Transverse colon (tissue), 4 donors: ENCODE results near the gene TADA1. TPM values are rescaled to one million over a fixed set of nuclear protein-coding genes. Genes with fewer than 3 reads are reported as not detected.

Experiments
- DNase-seq: peaks from one replicate; pipeline ENCODE4 v3.0.0-alpha.2; 2019
- H3K27ac ChIP-seq, 4 donors: fragments of 200-600 bp; sonication (generic); 2 replicates each; pipeline ENCODE4 v1.5.1; 2016 to 2018; ENCODE audit warnings: inconsistent platforms in 4 of 4
- H3K27me3 ChIP-seq: fragments of 200-600 bp; sonication (generic); 2 replicates; pipeline ENCODE4 v1.5.1; 2017; ENCODE audit warnings: inconsistent platforms
- H3K36me3 ChIP-seq, 4 donors: fragments of 200-600 bp; sonication (generic); 2 replicates each; pipeline ENCODE4 v1.5.1; 2017 to 2019; ENCODE audit warnings: inconsistent platforms in 4 of 4
- H3K4me1 ChIP-seq, 4 donors: fragments of 200-600 bp; sonication (generic); 2 replicates each; pipeline ENCODE4 v1.5.1; 2017 to 2020; ENCODE audit warnings: inconsistent platforms in 4 of 4
- H3K4me3 ChIP-seq, 4 donors: fragments of 200-600 bp; sonication (generic); 1 replicate in 1 of 4; 2 replicates in 3 of 4; pipeline versions ENCODE4 v1.5.1 to v1.6.1; 2017 to 2019; ENCODE audit warnings: inconsistent platforms in 4 of 4
- H3K9me3 ChIP-seq, 2 donors: fragments of 200-600 bp; sonication (generic); 2 replicates each; pipeline ENCODE4 v1.5.1; 2017 to 2019; ENCODE audit warnings: inconsistent platforms in 2 of 2
- EP300 ChIP-seq: sonication (generic); formaldehyde crosslinking; IDR thresholded peaks from one replicate; pipeline ENCODE4 v1.6.1; 2017; ENCODE audit warnings: antibody characterized with exemption, low read depth
- POLR2A ChIP-seq: fragments of 450-650 bp; IDR thresholded peaks from one replicate; pipeline ENCODE4 v1.6.1; 2016; ENCODE audit warnings: antibody characterized with exemption, mild to moderate bottlenecking, moderate library complexity
- POLR2AphosphoS5 ChIP-seq, 3 donors: sonication (generic); formaldehyde crosslinking; IDR thresholded peaks; one replicate each; pipeline ENCODE4 v1.6.1; 2016; ENCODE audit warnings: antibody characterized with exemption in 3 of 3
- WGBS, 2 donors: methylation state at CpG; one replicate each; pipeline ENCODE4 v1.1.5; 2018; ENCODE audit warnings: low coverage in 1 of 2; 5-methylcytosine and 5-hydroxymethylcytosine counted together
- in situ Hi-C, 4 donors: fragments of 200-750 bp; cut with MboI; loops; one replicate each; pipeline versions ENCODE4 v1.15.0 to v1.15.1; 2017; ENCODE audit warnings: low sequenced_read_pairs in 3 of 4, low pct_ligation_motif_present in 1 of 4, low pct_unique_long_range_greater_than_20kb in 1 of 4
- intact Hi-C: fragments of 100-400 bp; cut with DNase I; formaldehyde crosslinking; loops from one replicate; pipeline ENCODE4 v1.15.1; 2023; ENCODE audit warnings: low total_unique reads
- total RNA-seq, 4 donors: library from RNA; depleted of rRNA; stranded (reverse); fragments of >200 nt; gene quantifications; one replicate each; pipeline ENCODE4 v1.1.0, GENCODE V29; 2016
- TF ChIP-seq, protein P1 (sequence below), 5 experiments: fragments of 200-600 bp in 3 of 5; fragments of 450-650 bp in 2 of 5; sonication (generic) in 3 of 5; IDR thresholded peaks; 1 replicate in 2 of 5; 2 replicates in 3 of 5; pipeline ENCODE4 v1.5.1; 2016 to 2017; ENCODE audit warnings: antibody characterized with exemption in 5 of 5, inconsistent platforms in 3 of 5, mild to moderate bottlenecking in 2 of 5, moderate library complexity in 1 of 5

Gene TADA1
- total RNA-seq, 4 donors from 2014 or later, result 1.5 to 21.7 (median 12.0) TPM

DNA sequence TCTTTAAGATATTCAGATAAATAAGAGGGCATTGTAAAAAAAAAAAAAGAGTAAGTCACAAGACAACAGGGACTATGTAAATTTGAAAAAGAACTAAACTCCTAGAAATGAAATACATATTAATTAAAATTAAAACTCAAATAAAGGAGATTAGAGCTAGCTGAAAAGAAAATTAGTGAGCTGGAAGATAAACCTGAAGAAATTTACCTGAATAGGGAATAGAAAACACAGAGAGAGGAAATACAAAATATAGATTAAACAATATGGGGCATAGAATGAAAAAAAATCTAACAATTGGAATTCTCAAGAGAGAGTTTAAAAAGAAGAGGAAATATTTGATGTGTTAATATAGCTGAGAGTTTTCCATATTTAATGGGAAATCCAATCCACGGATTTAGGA is 35.6 kb upstream of the TADA1 start:
- intact Hi-C loops, result loop anchor here (1.0 kb wide), 1 partner anchor 148 kb away; no protein-coding TSS in a partner anchor
- 84 to 100% methylated on average over 1 of the region's 1 CpG for WGBS, 2 donors
- in situ Hi-C loops, result loop anchor here in 2 of 4 donors (5.0 to 10.0 kb wide), 2 partner anchors 151 to 533 kb away; no protein-coding TSS in a partner anchor

DNA sequence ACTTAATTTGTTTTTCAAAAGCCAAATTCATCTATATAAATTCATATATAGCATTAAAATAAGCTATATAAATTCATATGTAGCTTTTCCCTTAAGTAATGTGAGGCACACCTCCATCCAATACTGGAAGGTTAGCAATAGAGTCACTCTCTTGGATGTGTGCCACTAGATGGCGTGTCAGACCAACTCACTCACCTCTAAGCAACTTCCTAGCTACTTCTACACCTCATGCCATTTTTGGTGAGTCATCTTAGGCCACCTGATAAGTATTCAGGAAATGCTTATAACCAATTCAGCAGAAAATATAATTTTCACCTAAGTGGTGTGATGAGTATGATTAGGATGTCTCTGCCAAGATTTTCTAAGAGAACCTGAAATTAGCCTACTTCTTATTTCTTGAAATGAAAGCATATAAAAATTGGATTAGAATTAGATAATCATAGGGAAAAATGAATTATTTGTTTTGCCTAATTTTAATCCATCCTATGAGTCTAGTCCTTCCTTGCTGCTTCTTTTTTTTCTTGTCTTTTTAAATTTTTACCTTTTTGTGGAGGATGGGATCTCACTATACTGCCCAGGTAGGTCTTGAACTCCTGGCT is 34.4 kb upstream of the TADA1 start:
- no peak for TF ChIP-seq POLR2A
- peak in 1 of 3 donors; percentile 42 for TF ChIP-seq POLR2AphosphoS5 (IDR thresholded peaks at IDR 0.05)
- no peak for TF ChIP-seq EP300
- TF ChIP-seq, protein P1, sequence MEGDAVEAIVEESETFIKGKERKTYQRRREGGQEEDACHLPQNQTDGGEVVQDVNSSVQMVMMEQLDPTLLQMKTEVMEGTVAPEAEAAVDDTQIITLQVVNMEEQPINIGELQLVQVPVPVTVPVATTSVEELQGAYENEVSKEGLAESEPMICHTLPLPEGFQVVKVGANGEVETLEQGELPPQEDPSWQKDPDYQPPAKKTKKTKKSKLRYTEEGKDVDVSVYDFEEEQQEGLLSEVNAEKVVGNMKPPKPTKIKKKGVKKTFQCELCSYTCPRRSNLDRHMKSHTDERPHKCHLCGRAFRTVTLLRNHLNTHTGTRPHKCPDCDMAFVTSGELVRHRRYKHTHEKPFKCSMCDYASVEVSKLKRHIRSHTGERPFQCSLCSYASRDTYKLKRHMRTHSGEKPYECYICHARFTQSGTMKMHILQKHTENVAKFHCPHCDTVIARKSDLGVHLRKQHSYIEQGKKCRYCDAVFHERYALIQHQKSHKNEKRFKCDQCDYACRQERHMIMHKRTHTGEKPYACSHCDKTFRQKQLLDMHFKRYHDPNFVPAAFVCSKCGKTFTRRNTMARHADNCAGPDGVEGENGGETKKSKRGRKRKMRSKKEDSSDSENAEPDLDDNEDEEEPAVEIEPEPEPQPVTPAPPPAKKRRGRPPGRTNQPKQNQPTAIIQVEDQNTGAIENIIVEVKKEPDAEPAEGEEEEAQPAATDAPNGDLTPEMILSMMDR (IDR thresholded peaks at IDR 0.05), result peak; percentile 64 to 85 (median 70)
- Histone ChIP-seq H3K27ac (no peak overlapping the region), H3K36me3 (no peaks in the 10 kb centered on the region), H3K27me3 (no peaks in the 10 kb centered on the region), H3K4me3 (no peak overlapping the region), H3K9me3 (no peaks in the 10 kb centered on the region), H3K4me1 (peaks cover 0 to 4% (median 0%) of the 10 kb centered on the region in 4 donors)
- in situ Hi-C loops, result loop anchor here in 2 of 4 donors (5.0 to 10.0 kb wide), 2 partner anchors 152 to 534 kb away; no protein-coding TSS in a partner anchor
- intact Hi-C loops, result no loop called here
- DNase-seq, result peak; percentile 85
- WGBS, 2 donors, result 0% methylated on average over 1 of the region's 1 CpG

More for the DNA sequence above, 35.6 kb upstream of the TADA1 start:
- H3K36me3 ChIP-seq, result no peaks in the 10 kb centered on the region
- TF ChIP-seq EP300, result no peak
- no peak for TF ChIP-seq POLR2A
- TF ChIP-seq POLR2AphosphoS5 (IDR thresholded peaks at IDR 0.05), result no peak
- TF ChIP-seq, protein P1 (IDR thresholded peaks at IDR 0.05), result no peak
- H3K4me3 ChIP-seq, result no peak overlapping the region
- H3K4me1 ChIP-seq, result peaks cover 0 to 4% (median 0%) of the 10 kb centered on the region in 4 donors
- H3K27ac ChIP-seq, result no peak overlapping the region
- H3K9me3 ChIP-seq, result no peaks in the 10 kb centered on the region
- DNase-seq, result no peak
- no peaks in the 10 kb centered on the region for H3K27me3 ChIP-seq

DNA sequence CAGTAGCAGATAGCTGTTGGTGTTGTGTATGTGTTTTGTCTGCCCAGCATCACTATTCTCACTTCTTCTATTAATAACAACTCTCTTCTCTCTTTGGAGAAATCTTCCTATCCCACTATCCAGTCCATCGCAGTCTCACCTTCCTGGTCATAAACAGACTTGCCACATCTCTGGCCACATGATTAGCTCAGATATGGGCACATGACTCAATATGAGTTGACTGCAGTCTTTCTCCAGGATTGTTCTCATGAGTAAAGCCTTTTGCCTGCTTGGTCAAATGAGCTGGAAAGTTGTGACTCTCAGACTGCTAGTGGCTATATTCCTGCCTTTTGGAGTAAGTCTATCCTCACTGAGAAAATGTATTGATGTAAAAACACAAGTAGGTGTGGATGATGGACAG is 32.9 kb upstream of the TADA1 start:
- no peaks in the 10 kb centered on the region for H3K27me3 ChIP-seq
- no peaks in the 10 kb centered on the region for H3K36me3 ChIP-seq
- in situ Hi-C loops, result no loop called here
- no peak overlapping the region for H3K27ac ChIP-seq
- H3K4me1 ChIP-seq, result peaks cover 0 to 4% (median 0%) of the 10 kb centered on the region in 4 donors
- H3K9me3 ChIP-seq, result no peaks in the 10 kb centered on the region
- WGBS, 2 donors, result 89 to 90% methylated on average over 1 of the region's 1 CpG
- H3K4me3 ChIP-seq, result no peak overlapping the region
- intact Hi-C loops, result no loop called here
- no peak for DNase-seq
- TF ChIP-seq EP300, result no peak
- TF ChIP-seq, protein P1 (IDR thresholded peaks at IDR 0.05), result no peak

DNA sequence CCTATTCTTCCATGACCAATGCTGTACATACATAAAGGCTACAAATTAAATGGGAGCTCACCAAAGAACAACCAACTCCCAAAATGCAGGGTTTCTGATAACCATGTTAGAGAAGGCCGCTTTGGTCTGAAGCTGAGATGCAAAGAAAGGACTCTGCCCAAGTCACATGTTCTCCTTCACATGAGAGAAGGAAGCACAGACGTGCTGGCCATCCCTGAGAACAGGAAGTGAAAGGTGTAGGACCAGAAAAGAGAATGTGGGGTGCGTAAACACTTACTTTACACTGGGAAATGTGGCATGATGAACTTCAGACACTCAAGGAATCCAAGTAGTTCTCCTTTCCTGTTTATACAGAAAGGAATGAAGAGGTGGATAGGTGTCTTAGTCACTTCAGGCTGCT is 31.7 kb upstream of the TADA1 start:
- Histone ChIP-seq H3K36me3 (no peaks in the 10 kb centered on the region), H3K4me3 (no peak overlapping the region), H3K27me3 (no peaks in the 10 kb centered on the region), H3K27ac (no peak overlapping the region), H3K4me1 (peaks cover 0 to 4% (median 0%) of the 10 kb centered on the region in 4 donors), H3K9me3 (no peaks in the 10 kb centered on the region)
- intact Hi-C loops, result no loop called here
- TF ChIP-seq, protein P1 (IDR thresholded peaks at IDR 0.05), result no peak
- TF ChIP-seq POLR2A (no peak), POLR2AphosphoS5 (IDR thresholded peaks at IDR 0.05) (no peak), EP300 (no peak)
- in situ Hi-C loops, result no loop called here
- no peak for DNase-seq
- 52 to 57% methylated on average over 3 of the region's 3 CpGs for WGBS, 2 donors
